CD4-positive, alpha-beta T cell treated with Interleukin-4 for 4 hours (primary cell): ENCODE results near the gene ZBTB37.
"Not testable (repeated sequence)": the region's sequence is repeated elsewhere in the genome, so short reads cannot be mapped to it uniquely, and the experiment has no call there.

Experiments
- DNase-seq: peaks from one replicate; pipeline ENCODE4 v3.0.0-alpha.2; 2020

Gene ZBTB37

GRCh38 chr1:173865468-173866164 is 2.6 kb upstream of the ZBTB37 start:
- DNase-seq: no peak

- DNase-seq: no peak
Measured at GRCh38 chr1:173866413-173867115, 1.6 kb upstream of the ZBTB37 start.

GRCh38 chr1:173867141-173867752 is 933 bp upstream of the ZBTB37 start:
- DNase-seq: no peak

GRCh38 chr1:173867753-173868265 is 371 bp upstream of the ZBTB37 start, which contains the start of gene GAS5:
Gene GAS5 (minus strand): TSS chr1:173867989.
- DNase-seq: peak; percentile 100

- no peak for DNase-seq
Measured at GRCh38 chr1:173869021-173869359, 810 bp downstream of the ZBTB37 start.

GRCh38 chr1:173870252-173871075 is 2.3 kb downstream of the ZBTB37 start:
- peak; percentile 60 for DNase-seq

GRCh38 chr1:173871091-173871490 is 2.9 kb downstream of the ZBTB37 start:
- no peak for DNase-seq

- DNase-seq: no peak
Measured at GRCh38 chr1:173871500-173871899, 3.3 kb downstream of the ZBTB37 start.

- DNase-seq: no peak
Measured at GRCh38 chr1:173876732-173877131, 8.6 kb downstream of the ZBTB37 start.

GRCh38 chr1:173878251-173878650 is 10.1 kb downstream of the ZBTB37 start:
- DNase-seq: no peak

GRCh38 chr1:173881117-173881516 is 12.9 kb downstream of the ZBTB37 start:
- DNase-seq: not testable (repeated sequence)

- no peak for DNase-seq
Measured at GRCh38 chr1:173884701-173885100, 16.5 kb downstream of the ZBTB37 start.

- DNase-seq: no peak
Measured at GRCh38 chr1:173886746-173887611, 18.8 kb downstream of the ZBTB37 start.

GRCh38 chr1:173887627-173888026 is 19.4 kb downstream of the ZBTB37 start:
- no peak for DNase-seq

GRCh38 chr1:173888749-173889148 is 20.6 kb downstream of the ZBTB37 start:
- no peak for DNase-seq

- DNase-seq: no peak
Measured at GRCh38 chr1:173889885-173890284, 21.7 kb downstream of the ZBTB37 start.

GRCh38 chr1:173893611-173894010 is 25.4 kb downstream of the ZBTB37 start:
- DNase-seq: no peak

- DNase-seq: no peak
Measured at GRCh38 chr1:173894189-173894588, 26.0 kb downstream of the ZBTB37 start.

- no peak for DNase-seq
Measured at GRCh38 chr1:173900427-173900826, 32.2 kb downstream of the ZBTB37 start.

GRCh38 chr1:173900992-173901391 is 32.8 kb downstream of the ZBTB37 start:
- DNase-seq: no peak

- DNase-seq: no peak
Measured at GRCh38 chr1:173903827-173904531, 35.8 kb downstream of the ZBTB37 start.
